ENCODE measurements around the gene DYNC1H1. TPM values are rescaled to one million over a fixed set of nuclear protein-coding genes. Genes with fewer than 3 reads are reported as not detected.

Gene DYNC1H1
- total RNA-seq, 1 donor from 2014 or later: 432 TPM

GRCh38 chr14:101926620-101927019, 37.8 kb upstream of the DYNC1H1 start:
- no peak for TF ChIP-seq CTCF (IDR thresholded peaks at IDR 0.05)
- Histone ChIP-seq H3K27ac (no peak overlapping the region), H3K36me3 (peaks cover 46% of the 10 kb centered on the region)

GRCh38 chr14:101927859-101928258, 36.5 kb upstream of the DYNC1H1 start:
- DNase-seq: peak; percentile 90

More at GRCh38 chr14:101926620-101927019, 37.8 kb upstream of the DYNC1H1 start:
- H3K4me1 ChIP-seq: no peaks in the 10 kb centered on the region
- DNase-seq (no peak), ATAC-seq (no peak)
- H3K4me3 ChIP-seq: no peak overlapping the region
- H3K27me3 ChIP-seq: no peaks in the 10 kb centered on the region
- no peaks in the 10 kb centered on the region for H3K9me3 ChIP-seq
- intact Hi-C loops (cut with DNase I): no loop called here

GRCh38 chr14:101928415-101928841, 35.9 kb upstream of the DYNC1H1 start:
- DNase-seq (no peak), ATAC-seq (peak; percentile 63)
- H3K9me3 ChIP-seq: no peaks in the 10 kb centered on the region
- peaks cover 30% of the 10 kb centered on the region for H3K36me3 ChIP-seq
- H3K4me3 ChIP-seq: no peak overlapping the region
- H3K4me1 ChIP-seq: no peaks in the 10 kb centered on the region
- intact Hi-C loops (cut with DNase I): no loop called here
- TF ChIP-seq CTCF (IDR thresholded peaks at IDR 0.05): no peak
- no peak overlapping the region for H3K27ac ChIP-seq
- no peaks in the 10 kb centered on the region for H3K27me3 ChIP-seq

More at GRCh38 chr14:101927859-101928258, 36.5 kb upstream of the DYNC1H1 start:
- Histone ChIP-seq H3K4me1 (no peaks in the 10 kb centered on the region), H3K27ac (no peak overlapping the region), H3K27me3 (no peaks in the 10 kb centered on the region), H3K36me3 (peaks cover 35% of the 10 kb centered on the region), H3K9me3 (no peaks in the 10 kb centered on the region), H3K4me3 (no peak overlapping the region)
- intact Hi-C loops (cut with DNase I): no loop called here
- peak; percentile 93 for ATAC-seq
- TF ChIP-seq CTCF (IDR thresholded peaks at IDR 0.05): no peak

- H3K27me3 ChIP-seq: no peaks in the 10 kb centered on the region
- DNase-seq (no peak), ATAC-seq (no peak)
- H3K9me3 ChIP-seq: no peaks in the 10 kb centered on the region
- peaks cover 30% of the 10 kb centered on the region for H3K36me3 ChIP-seq
- intact Hi-C loops (cut with DNase I): no loop called here
- no peak for TF ChIP-seq CTCF (IDR thresholded peaks at IDR 0.05)
- H3K27ac ChIP-seq: no peak overlapping the region
- H3K4me3 ChIP-seq: no peak overlapping the region
- no peaks in the 10 kb centered on the region for H3K4me1 ChIP-seq
Observed at GRCh38 chr14:101929096-101929495, 35.3 kb upstream of the DYNC1H1 start.

GRCh38 chr14:101929946-101930345, 34.4 kb upstream of the DYNC1H1 start:
- ATAC-seq (no peak), DNase-seq (no peak)
- no peak for TF ChIP-seq CTCF (IDR thresholded peaks at IDR 0.05)
- Histone ChIP-seq H3K27ac (no peak overlapping the region), H3K27me3 (no peaks in the 10 kb centered on the region), H3K36me3 (peaks cover 28% of the 10 kb centered on the region), H3K4me1 (no peaks in the 10 kb centered on the region), H3K4me3 (no peak overlapping the region), H3K9me3 (no peaks in the 10 kb centered on the region)
- intact Hi-C loops (cut with DNase I): no loop called here

- Histone ChIP-seq H3K4me3 (no peak overlapping the region), H3K9me3 (no peaks in the 10 kb centered on the region), H3K27ac (no peak overlapping the region), H3K36me3 (peaks cover 8% of the 10 kb centered on the region), H3K4me1 (no peaks in the 10 kb centered on the region), H3K27me3 (no peaks in the 10 kb centered on the region)
- DNase-seq (no peak), ATAC-seq (no peak)
- intact Hi-C loops (cut with DNase I): no loop called here
- no peak for TF ChIP-seq CTCF (IDR thresholded peaks at IDR 0.05)
Observed at GRCh38 chr14:101932673-101933072, 31.7 kb upstream of the DYNC1H1 start.

Data from upper lobe of right lung (tissue), 1 donor.